Prostate gland (tissue), 2 donors: ENCODE results near the gene PPP1R37. TPM values are rescaled to one million over a fixed set of nuclear protein-coding genes. Genes with fewer than 3 reads are reported as not detected.

Source experiments
- DNase-seq: peaks from one replicate; pipeline ENCODE4 v3.0.0-alpha.2; 2019; ENCODE audit warnings: low spot score
- H3K27ac ChIP-seq, 2 donors: fragments of 200-600 bp; sonication (generic); 2 replicates each; pipeline ENCODE4 v1.5.1; 2017 to 2019
- H3K27me3 ChIP-seq: fragments of 200-600 bp; sonication (generic); replicated peaks from 2 replicates; pipeline ENCODE4 v1.5.1; 2019; ENCODE audit not compliant: insufficient read depth
- H3K36me3 ChIP-seq, 2 donors: fragments of 200-600 bp; sonication (generic); 1 replicate in 1 of 2; 2 replicates in 1 of 2; pipeline versions ENCODE4 v1.5.1 to v1.8.1; 2017 to 2019
- H3K4me1 ChIP-seq: fragments of 200-600 bp; sonication (generic); replicated peaks from 2 replicates; pipeline ENCODE4 v1.5.1; 2019
- H3K4me3 ChIP-seq, 2 donors: fragments of 200-600 bp; sonication (generic); 2 replicates each; pipeline ENCODE4 v1.5.1; 2017 to 2019
- H3K9me3 ChIP-seq: fragments of 200-600 bp; sonication (generic); 2 replicates; pipeline ENCODE4 v1.5.1; 2017
- POLR2A ChIP-seq: fragments of 450-650 bp; IDR thresholded peaks from one replicate; pipeline ENCODE4 v1.6.1; 2016; ENCODE audit warnings: antibody characterized with exemption, mild to moderate bottlenecking
- POLR2AphosphoS5 ChIP-seq: sonication (generic); formaldehyde crosslinking; IDR thresholded peaks from one replicate; pipeline ENCODE4 v1.6.1; 2017; ENCODE audit warnings: antibody characterized with exemption
- WGBS: methylation state at CpG from one replicate; pipeline ENCODE4 v1.1.5; 2018; 5-methylcytosine and 5-hydroxymethylcytosine counted together
- intact Hi-C: fragments of 100-400 bp; cut with DNase I; formaldehyde crosslinking; loops from one replicate; pipeline ENCODE4 v1.14.2; 2022
- total RNA-seq, 2 donors: library from RNA; depleted of rRNA; stranded (reverse); fragments of >200 nt; gene quantifications; one replicate each; pipeline ENCODE4 v1.1.0, GENCODE V29; 2016
- TF ChIP-seq, protein P1 (sequence below), 4 experiments: fragments of 200-600 bp in 2 of 4; fragments of 450-650 bp in 2 of 4; sonication (generic) in 2 of 4; IDR thresholded peaks; 1 replicate in 3 of 4; 2 replicates in 1 of 4; pipeline ENCODE4 v1.5.1; 2016 to 2019; ENCODE audit warnings: antibody characterized with exemption in 4 of 4, mild to moderate bottlenecking in 2 of 4, moderate library complexity in 2 of 4

The PPP1R37 gene
- total RNA-seq, 2 donors from 2014 or later, result 50.1 to 90.3 TPM

- intact Hi-C loops, result no loop called here
- TF ChIP-seq POLR2A (no peak), POLR2AphosphoS5 (no peak)
- TF ChIP-seq, protein P1, sequence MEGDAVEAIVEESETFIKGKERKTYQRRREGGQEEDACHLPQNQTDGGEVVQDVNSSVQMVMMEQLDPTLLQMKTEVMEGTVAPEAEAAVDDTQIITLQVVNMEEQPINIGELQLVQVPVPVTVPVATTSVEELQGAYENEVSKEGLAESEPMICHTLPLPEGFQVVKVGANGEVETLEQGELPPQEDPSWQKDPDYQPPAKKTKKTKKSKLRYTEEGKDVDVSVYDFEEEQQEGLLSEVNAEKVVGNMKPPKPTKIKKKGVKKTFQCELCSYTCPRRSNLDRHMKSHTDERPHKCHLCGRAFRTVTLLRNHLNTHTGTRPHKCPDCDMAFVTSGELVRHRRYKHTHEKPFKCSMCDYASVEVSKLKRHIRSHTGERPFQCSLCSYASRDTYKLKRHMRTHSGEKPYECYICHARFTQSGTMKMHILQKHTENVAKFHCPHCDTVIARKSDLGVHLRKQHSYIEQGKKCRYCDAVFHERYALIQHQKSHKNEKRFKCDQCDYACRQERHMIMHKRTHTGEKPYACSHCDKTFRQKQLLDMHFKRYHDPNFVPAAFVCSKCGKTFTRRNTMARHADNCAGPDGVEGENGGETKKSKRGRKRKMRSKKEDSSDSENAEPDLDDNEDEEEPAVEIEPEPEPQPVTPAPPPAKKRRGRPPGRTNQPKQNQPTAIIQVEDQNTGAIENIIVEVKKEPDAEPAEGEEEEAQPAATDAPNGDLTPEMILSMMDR (IDR thresholded peaks at IDR 0.05), result no peak
- Histone ChIP-seq H3K9me3 (no peaks in the 10 kb centered on the region), H3K27ac (no peak overlapping the region), H3K4me1 (peaks cover 9% of the 10 kb centered on the region), H3K4me3 (no peak overlapping the region), H3K36me3 (no peaks in the 10 kb centered on the region), H3K27me3 (no peaks in the 10 kb centered on the region)
- DNase-seq, result no peak
- WGBS, result 88% methylated on average over 7 of the region's 7 CpGs
Observed at GRCh38 chr19:45126654-45127053, 33.7 kb downstream of the PPP1R37 start.

- H3K36me3 ChIP-seq, result no peaks in the 10 kb centered on the region
- H3K4me1 ChIP-seq, result peaks cover 6% of the 10 kb centered on the region
- no peaks in the 10 kb centered on the region for H3K9me3 ChIP-seq
- no peak overlapping the region for H3K27ac ChIP-seq
- no peak overlapping the region for H3K4me3 ChIP-seq
- intact Hi-C loops, result no loop called here
- DNase-seq, result no peak
- WGBS, result 86% methylated on average over 5 of the region's 5 CpGs
- TF ChIP-seq, protein P1 (IDR thresholded peaks at IDR 0.05), result no peak
- no peak for TF ChIP-seq POLR2AphosphoS5
- no peak for TF ChIP-seq POLR2A
- H3K27me3 ChIP-seq, result no peaks in the 10 kb centered on the region
Observed at GRCh38 chr19:45128146-45128545, 35.2 kb downstream of the PPP1R37 start.

- Histone ChIP-seq H3K4me1 (no peaks in the 10 kb centered on the region), H3K27ac (no peak overlapping the region), H3K27me3 (no peaks in the 10 kb centered on the region), H3K9me3 (no peaks in the 10 kb centered on the region), H3K4me3 (no peak overlapping the region), H3K36me3 (no peaks in the 10 kb centered on the region)
- TF ChIP-seq POLR2A (no peak), POLR2AphosphoS5 (no peak)
- TF ChIP-seq, protein P1 (IDR thresholded peaks at IDR 0.05), result no peak
- 89% methylated on average over 5 of the region's 5 CpGs for WGBS
- intact Hi-C loops, result no loop called here
- DNase-seq, result no peak
Observed at GRCh38 chr19:45128806-45129205, 35.8 kb downstream of the PPP1R37 start.

DNA sequence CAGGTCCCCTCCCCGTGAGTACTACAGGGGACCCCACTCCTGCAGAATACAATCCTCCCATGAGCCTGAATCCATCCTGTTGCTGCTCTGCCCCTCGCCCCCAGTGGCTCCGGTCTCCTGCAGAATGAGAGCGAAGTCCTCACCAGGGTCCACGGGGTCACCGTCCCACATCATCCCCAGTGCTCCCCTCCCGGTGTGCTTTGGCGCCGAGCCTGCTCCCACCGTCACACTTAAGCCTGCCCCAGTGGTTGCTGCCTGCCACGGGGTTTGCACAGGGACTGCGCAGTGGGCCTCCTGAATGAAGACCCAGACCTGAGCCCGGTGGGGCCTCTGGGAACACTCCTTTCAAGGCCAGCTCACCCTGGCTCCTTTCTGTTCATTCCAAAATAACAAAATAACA is 37.3 kb downstream of the PPP1R37 start:
- H3K27me3 ChIP-seq, result no peaks in the 10 kb centered on the region
- H3K9me3 ChIP-seq, result no peaks in the 10 kb centered on the region
- no peaks in the 10 kb centered on the region for H3K4me1 ChIP-seq
- no peak for DNase-seq
- no peak overlapping the region for H3K4me3 ChIP-seq
- H3K36me3 ChIP-seq, result no peaks in the 10 kb centered on the region
- intact Hi-C loops, result no loop called here
- TF ChIP-seq POLR2AphosphoS5 (no peak), POLR2A (no peak)
- TF ChIP-seq, protein P1 (IDR thresholded peaks at IDR 0.05), result no peak
- WGBS, result 86% methylated on average over 13 of the region's 13 CpGs
- H3K27ac ChIP-seq, result no peak overlapping the region

GRCh38 chr19:45130888-45131615 is 38.1 kb downstream of the PPP1R37 start:
- TF ChIP-seq POLR2A, result no peak
- TF ChIP-seq, protein P1 (IDR thresholded peaks at IDR 0.05), result peak in 3 of 4 experiments; percentile 8 to 54 (median 31)
- Histone ChIP-seq H3K27me3 (no peaks in the 10 kb centered on the region), H3K9me3 (no peaks in the 10 kb centered on the region), H3K4me1 (no peaks in the 10 kb centered on the region), H3K27ac (no peak overlapping the region), H3K4me3 (no peak overlapping the region), H3K36me3 (no peaks in the 10 kb centered on the region)
- intact Hi-C loops, result no loop called here
- peak; percentile 21 for DNase-seq
- WGBS, result 45% methylated on average over 13 of the region's 13 CpGs
